HG02973 (cell line): Measurements from ENCODE around the gene SAFB.
"Not testable (repeated sequence)": the region's sequence is repeated elsewhere in the genome, so short reads cannot be mapped to it uniquely, and the experiment has no call there.

Source experiments
- ATAC-seq: cut with Tn5 transposase; IDR thresholded peaks from one replicate; pipeline ENCODE4 v1.9.1; 2021; ENCODE audit warnings: moderate library complexity; ENCODE audit not compliant: unreplicated experiment

Gene SAFB

DNA sequence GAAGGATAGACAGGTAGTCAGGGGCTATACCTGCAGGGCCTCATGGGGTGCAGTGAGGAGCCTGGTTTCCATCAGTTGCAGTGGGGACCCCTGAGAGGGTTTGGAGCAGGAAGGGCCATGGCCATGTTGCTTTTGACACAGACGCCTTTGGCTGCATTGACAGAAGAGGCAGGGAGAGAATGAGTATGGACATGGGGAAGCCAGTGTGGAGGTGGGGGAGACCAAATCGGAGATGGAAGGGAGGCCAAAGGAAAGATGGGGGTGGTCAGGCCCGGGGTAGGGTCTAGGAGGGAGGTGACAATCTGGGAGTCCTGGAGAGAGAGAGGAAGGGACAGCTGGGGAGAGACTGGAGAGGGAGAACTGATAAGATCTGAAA, 59.2 kb downstream of the SAFB start:
- no peak for ATAC-seq

DNA sequence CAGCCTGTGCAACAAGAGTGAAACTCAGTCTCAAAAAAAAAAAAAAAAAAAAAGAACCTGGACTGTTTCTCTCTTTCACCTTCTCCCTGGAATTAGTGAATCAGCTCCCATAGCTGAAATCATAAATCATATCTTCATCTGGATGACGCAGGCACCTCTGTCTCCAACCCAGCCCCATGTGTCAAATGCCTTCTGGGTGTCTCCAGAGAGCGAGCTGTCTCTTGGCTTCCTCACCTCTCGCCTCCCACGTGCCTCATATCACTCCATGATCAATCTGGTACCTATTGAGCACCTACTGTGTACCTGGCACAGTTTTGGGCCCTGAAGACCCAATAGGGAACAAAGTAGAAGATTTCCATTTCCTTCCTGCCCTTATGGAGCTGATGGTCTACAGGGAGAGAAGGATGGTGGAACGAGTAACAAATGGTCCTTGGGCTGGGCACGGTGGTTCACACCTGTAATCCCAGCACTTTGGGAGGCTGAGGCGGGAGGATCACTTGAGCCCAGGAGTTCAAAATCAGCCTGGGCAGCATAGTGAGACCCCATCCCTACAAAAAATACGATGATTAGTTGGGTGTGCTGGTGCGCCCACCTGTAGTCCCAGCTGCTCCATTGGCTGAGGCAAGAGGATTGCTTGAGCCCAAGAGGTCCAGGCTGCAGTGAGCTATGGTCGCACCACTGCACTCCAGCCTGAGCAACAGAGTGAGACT, 60.4 kb downstream of the SAFB start:
- no peak for ATAC-seq

DNA sequence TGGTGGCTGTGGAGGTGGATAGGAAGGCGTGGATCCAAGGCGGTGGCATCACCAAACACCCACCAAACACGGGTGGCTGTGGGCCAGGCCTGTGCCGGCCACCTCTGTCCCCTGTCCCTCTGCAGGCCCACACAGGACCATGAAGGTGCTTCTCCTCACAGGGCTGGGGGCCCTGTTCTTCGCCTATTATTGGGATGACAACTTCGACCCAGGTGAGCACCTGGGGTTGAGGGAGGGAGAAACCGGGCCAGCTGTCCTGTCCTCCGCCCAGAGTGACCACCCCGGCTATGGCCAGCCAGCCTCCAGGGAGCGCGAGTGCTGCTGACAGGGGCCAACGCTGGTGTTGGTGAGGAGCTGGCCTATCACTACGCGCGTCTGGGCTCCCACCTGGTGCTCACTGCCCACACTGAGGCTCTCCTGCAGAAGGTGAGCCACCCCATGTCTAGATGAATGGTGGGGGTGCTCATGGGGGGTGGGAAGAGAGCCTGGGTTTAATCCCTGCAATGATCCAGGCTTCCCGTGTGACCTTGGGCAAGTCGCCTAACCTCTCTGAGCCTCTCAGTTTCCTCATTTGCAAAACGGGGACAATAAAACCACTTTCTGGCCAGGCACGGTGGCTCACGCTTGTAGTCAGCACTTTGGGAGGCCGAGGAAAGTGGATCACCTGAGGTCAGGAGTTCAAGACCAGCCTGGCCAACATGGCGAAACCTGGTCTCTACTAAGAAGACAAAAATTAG, 62.0 kb downstream of the SAFB start:
- ATAC-seq: no peak

DNA sequence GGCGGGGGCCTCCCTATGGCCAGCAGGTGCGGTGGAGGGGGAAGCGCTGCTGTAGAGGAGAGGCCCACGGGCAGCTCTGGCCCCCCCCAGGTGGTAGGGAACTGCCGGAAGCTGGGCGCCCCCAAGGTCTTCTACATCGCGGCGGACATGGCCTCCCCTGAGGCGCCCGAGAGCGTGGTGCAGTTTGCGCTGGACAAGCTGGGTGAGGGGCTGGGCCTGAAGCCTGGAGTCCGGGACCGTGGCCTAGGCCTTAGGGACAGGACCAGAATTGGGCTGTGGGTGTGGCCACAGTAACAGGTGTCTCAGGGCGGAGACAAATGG, 63.4 kb downstream of the SAFB start:
- ATAC-seq: no peak

DNA sequence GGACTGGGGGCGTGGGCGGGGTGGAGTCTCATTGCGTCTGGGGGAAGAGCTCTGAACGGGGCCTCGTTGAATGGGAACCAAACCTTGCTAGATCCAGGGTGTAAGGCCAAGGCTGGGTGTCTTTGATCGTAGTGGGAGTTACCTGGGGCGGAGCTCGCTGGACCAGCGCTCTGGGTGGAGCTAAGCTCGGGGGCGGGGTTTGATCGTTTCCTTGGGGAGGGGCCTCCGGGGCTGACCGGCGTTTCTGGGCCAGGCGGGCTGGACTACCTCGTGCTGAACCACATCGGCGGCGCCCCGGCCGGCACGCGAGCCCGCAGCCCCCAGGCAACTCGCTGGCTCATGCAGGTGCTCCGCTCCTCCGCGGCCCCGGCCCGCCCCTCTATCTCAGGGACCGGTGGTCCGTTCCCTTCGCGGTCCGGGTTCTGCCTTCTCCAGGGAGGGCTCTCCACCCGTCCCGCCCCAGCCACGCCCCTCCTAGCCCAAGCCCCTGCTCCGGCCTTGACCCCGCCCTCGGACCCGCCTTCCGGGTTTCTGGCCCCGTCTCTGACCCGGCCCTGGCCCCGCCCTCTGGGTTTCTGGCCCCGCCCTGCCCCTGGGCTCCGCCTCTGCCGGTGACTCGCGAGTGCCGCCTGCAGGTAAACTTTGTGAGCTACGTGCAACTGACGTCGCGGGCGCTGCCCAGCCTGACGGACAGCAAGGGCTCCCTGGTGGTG, 63.9 kb downstream of the SAFB start:
- peak; percentile 41 for ATAC-seq

DNA sequence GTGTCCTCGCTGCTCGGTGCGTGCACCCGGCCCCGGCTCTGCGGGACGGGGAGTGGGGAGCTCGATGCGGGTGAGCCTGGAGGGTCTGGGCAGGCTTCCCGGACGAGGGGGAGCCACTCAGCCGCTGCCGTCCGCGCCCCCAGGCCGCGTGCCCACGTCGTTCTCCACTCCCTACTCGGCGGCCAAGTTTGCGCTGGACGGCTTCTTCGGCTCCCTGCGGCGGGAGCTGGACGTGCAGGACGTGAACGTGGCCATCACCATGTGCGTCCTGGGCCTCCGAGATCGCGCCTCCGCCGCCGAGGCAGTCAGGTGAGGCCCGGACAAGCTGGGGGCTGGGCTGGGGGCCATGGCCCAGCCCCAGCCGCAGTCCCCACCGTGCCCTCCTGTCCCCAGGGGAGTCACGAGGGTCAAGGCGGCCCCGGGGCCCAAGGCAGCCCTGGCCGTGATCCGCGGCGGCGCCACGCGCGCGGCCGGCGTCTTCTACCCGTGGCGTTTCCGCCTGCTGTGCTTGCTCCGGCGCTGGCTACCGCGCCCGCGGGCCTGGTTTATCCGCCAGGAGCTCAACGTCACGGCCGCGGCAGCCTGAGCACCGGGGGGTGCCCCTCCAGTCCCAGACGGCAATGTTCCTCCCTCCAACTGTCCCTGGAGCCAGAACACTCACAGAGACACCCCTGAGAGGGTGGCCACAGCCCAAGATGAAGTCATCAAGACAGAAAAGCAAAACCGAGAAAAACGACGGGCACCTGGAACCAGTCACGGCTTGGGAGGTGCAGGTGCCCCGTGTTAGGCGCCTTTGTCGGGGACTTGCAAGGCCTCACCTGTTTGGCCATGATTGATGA, 64.7 kb downstream of the SAFB start:
- no peak for ATAC-seq

DNA sequence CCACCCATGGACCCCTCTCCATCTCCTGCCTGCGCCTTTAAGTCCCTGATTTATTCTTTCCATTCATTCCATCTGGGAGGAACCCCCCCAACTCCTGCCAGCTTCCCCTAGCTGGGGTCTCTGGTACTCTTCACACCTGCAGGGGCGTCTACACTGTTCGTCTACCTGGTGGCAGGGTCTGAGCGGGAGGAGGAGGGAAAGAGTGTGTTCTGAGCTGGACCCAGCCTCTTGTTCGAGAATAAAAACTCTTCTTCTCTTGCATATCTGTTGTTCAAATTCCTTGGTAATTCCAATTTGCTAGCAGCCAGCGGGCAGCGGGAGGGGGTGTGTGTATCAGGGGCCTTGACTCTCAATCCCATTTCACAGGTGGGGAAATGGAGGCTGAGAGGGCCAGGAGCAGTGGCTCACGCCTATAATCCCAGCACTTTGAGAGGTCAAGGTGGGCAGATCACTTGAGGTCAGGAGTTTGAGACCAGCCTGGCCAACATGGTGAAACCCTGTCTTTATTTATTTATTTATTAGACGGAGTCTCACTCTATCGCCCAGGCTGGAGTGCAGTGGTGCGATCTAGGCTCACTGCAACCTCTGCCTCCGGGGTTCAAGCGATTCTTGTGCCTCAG, 65.5 kb downstream of the SAFB start:
- not testable (repeated sequence) for ATAC-seq

DNA sequence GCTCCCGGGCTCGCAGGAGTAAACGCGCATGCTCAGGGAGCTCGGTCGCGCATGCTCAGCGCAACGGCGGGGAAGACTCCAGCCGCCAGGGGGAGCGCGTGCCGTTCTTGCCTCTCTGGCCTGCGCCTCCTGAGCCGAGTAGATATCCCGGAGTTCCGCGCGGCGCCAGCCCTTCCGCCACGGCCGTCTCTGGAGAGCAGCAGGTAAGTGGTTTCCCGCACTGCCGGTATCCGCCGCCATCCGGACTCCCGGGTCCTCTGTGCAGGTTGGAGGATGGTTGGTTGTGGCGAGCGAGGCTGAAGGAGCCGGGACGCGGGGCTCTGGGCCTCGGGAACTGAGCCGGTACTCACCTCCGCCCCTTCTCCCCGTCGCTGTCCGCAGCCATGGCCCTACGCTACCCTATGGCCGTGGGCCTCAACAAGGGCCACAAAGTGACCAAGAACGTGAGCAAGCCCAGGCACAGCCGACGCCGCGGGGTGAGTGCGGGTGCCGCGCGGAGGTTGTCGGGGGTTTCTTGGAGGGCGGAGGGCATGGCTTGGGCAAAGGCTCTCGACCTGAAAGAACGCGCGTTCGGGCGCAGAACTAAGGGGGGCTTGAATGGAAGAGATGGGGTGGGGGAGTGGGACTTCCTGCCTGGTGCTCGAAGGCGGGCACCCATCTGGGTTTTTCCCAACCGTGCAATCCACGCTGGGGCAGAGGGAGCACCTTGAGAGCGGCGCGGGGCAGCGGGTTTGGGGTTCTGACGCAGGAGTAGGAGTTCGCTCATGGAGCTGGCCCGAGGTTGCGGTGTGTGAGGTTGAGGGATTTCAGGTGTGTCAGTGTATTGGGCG, 67.5 kb downstream of the SAFB start, which contains the start of gene RPL36:
Gene RPL36, plus strand, starts transcription at position 171 of the 830 bp plus-strand sequence. Its CDS starts 213 bp downstream, at position 384.
- ATAC-seq: peak; percentile 41

DNA sequence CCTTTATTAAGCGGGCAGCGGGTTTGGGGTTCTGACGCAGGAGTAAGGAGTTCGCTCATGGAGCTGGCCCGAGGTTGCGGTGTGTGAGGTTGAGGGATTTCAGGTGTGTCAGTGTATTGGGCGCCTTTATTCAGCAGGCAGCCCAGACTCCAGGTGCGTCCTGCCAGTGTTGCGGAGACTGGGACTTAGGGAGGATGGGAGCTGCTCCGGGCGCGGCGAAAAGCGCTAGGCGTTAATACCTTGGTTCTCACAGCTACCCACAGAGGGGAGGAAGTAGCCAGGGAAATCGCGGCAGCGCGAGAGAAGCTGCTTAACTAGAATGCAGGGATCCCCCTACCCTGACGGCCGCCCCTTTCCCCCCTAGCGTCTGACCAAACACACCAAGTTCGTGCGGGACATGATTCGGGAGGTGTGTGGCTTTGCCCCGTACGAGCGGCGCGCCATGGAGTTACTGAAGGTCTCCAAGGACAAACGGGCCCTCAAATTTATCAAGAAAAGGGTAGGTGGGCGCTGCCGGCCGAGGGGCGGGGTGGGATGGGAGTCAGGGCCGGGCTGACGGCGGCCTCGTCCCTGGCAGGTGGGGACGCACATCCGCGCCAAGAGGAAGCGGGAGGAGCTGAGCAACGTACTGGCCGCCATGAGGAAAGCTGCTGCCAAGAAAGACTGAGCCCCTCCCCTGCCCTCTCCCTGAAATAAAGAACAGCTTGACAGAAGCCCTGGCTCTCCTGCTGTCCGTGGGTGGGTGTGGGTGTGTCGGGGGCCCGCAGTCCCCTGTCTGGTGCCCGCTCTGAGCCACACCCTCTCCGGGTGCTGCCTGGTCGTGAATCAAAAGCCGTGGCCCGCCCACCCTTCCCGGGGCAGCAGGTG, 68.3 kb downstream of the SAFB start:
- no peak for ATAC-seq

DNA sequence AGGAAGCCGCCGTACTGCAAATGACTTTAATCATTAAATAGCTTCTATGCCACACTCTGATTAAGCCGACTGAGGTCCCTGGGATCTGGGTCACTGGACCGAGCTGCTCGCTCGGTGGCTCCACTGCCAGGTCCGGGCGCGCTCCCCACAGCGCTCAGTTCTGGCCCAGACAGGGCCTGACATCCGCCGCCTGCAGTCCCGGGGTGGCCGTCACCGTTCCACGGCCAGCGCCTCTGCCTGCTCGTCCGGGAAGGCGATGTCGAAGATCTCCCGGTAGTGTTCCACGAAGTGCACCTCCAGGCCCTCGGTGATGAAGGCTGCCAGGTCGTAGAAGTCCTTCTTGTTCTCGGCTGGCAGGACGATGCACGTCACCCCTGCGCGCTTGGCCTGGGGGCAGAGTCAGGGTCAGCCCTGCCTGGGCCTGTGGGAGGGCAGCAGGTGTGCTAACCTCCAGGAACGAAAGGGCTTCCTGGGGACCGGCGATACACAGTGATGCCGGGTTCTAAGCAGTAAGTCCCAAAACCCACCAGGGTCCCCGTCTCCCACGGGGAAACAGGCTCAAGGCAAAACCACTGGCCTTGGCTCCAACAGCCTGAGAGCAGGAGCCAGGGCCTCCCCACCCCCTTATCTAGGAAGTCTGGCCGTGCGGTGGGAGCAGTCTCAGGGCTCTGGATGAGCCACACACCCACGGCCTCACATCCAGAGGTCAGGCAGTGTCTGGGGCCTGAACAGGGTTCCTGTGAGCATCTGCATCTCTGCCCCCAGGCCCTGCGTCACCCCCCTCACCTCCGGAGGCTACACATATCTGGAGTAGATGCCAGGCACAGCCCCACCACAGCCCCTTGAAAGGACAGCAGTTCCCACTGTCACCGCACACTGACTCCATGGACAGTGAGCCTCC, 69.2 kb downstream of the SAFB start:
- ATAC-seq: no peak

DNA sequence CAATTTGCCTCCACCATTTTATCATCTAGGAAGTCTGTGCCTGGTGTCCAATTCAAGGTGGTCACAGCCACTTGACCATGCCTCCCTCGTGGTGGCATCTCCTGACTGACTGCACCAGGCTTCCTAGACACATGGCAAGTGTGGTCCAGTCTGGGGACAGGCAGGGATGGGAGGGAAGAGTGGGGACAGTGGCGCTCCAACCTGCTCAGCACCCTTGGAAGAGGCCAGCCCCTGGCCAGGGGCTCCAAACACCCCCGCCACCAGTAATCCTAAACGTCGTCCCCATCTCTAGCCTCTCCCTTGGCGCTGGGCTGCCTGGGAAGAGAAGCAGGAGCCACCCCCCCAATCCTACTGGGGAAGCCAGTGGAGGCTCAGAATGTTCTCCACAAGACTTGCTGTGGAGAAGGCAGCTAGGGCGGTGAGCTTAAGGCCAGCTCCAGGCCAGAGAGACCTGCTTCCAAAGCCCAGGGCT, 69.9 kb downstream of the SAFB start:
- no peak for ATAC-seq

DNA sequence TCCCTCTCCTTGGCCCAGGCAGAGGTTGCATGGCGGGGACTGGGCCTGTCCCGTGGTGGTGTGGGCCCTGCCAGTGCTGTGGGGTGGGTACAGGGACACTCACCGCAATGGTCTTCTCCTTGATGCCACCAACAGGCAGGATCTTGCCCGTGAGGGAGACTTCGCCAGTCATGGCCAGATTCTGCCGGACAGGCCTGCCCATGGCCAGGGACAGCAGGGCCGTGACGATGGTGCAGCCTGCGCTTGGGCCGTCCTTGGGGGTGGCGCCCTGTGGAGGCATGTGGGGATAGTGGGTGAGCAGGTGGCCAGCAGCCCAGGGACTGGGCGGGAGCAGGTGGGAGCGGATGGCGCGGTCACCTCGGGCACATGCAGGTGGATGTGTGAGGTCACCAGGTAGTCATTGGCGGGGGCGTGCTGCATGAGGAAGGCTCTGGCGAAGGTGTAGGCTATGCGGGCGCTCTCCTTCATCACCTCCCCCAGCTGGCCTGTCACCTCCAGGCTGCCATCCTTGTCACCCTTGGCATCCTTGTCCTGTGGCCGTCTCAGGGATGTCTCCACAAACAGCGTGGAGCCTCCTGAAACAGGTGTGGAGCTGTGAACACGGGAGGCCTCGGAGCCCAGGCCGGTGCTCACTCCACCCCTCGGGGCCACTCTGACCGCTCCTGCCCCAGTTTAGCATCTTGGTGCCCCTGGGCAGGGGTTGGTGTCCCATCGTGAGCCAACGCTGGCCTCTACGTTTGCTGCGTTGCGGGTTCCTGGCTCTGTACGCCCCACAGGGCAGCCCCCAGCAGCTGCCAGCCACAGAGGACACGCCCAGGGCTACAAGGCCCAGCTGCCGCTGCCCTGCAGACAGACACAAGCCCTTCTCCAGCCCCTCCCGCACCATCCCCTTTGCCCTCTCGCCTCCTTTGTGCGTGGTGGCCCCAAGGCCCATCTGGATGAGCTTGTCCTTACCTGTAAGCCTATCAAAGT, 70.6 kb downstream of the SAFB start:
- no peak for ATAC-seq

DNA sequence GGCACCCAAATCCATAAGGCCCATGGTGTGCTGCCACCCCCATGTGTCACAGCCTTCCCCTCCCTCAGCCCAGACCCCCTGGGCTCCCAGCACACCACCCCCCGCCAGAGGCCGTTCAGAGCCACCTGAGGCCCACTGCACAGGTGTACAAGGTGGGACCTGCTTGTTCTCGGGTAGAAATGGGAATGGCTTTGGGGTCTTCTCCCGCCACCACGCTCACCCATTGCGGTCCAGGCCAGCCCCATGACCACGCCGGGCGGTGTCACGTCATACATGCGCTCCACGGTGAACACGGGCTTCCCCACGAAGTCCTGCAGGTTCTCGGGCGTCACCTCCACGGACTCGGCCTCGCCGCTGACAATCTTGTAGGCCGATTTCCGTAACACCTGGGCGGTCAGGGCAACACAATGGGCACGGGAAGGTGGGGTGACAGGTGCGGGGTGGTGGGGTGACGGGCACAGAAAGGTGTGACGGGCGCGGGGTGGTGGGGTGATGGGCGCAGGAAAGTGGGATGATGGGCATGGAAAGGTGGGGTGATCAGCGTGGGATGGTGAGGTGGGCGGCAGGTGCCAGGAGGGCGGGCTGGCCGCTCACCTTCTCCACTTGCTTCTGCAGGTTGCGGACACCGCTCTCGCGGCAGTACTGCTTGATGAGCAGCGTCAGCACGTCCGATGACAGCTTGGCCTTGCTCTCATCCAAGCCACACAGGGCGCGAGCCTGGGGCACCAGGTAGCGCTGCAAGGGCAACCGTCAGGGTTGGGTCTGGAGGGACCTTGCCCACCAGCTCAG, 71.5 kb downstream of the SAFB start:
- ATAC-seq: no peak

DNA sequence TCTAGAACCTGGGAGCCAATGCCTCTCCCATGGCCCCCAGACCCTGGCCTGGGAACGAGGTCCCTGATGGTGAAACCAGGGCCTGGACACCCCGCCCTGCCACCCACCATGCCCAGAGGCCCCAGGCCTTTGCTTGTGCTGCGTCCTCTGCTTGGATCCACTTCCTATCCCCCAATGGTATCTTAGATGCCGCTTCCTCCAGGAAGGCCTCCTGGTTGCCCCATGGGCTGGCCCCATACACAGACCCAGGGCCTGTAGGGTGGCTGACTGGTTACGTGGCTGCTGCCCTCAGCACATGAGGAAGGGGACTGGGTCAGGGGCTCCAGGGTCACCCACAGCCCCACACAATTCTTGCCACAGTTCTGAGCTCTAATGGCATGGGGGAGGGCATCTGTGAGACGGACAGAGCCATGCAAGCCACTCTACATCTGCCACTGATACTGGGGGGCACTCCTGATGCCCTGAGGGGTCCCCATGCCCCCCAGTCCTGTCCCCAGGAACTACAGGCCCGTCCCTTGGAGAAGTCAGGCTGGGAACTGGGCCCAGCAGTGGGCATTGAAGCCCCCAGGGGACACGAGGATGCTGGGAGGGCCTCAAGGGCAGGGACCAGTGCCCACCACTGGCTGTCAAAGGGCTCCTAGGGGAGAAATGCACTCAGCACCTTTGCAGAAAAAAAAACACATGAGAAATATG, 72.2 kb downstream of the SAFB start:
- ATAC-seq: no peak

DNA sequence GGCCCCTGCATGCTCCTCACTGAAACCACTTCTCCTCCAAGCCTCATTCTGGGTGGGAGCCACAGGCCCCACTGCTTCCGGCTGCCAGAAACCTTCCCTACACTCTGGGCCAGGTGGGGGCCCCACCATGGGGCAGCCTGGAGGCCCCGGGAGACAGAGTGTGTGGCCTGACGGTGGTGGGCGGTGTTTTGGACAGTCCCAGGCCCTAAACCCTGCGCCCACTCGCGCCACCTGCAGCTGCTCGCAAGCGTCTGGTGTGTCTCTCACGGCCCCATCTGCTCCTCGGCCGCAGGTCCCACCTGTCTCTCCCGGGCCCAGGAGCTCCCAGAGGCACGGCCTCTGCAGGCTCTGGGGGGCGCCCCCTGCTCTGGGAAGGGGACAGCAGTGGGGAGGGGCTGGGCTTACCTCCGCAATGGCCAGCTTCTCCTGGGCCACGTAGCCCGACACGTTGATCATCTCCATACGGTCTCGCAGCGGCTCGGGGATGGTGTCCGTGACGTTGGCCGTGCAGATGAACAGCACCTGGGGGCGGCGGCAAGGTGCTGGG, 72.8 kb downstream of the SAFB start:
- ATAC-seq: no peak
